ENCODE data around the gene UBE2QL1. TPM values are rescaled to one million over a fixed set of nuclear protein-coding genes. Genes with fewer than 3 reads are reported as not detected.

Gene UBE2QL1
- total RNA-seq, 1 experiment from 2014 or later = not detected

GRCh38 chr5:6494939-6495338 lies 46.3 kb downstream of the UBE2QL1 start:
- BruUV-seq (replicated peaks) = no TSS peak
- TF ChIP-seq CTCF (IDR thresholded peaks at IDR 0.05; ENCODE audit: unreplicated experiment) = no peak
- no peak overlapping the region for H3K27ac Mint-ChIP-seq (ENCODE audit: unreplicated experiment)
- no peaks in the 10 kb centered on the region for H3K9me3 Mint-ChIP-seq (ENCODE audit: low read depth, unreplicated experiment)
- no peaks in the 10 kb centered on the region for H3K4me1 Mint-ChIP-seq (ENCODE audit: low read depth, unreplicated experiment)
- CTCF ChIA-PET = no interaction called here
- no peak for DNase-seq
- H3K27me3 Mint-ChIP-seq (ENCODE audit: unreplicated experiment) = peaks cover 68% of the 10 kb centered on the region
- no peak overlapping the region for H3K4me3 Mint-ChIP-seq (ENCODE audit: low read depth, unreplicated experiment)
- intact Hi-C loops (cut with micrococcal nuclease; ENCODE audit: unreplicated experiment) = no loop called here
- H3K36me3 Mint-ChIP-seq (ENCODE audit: insufficient read depth, unreplicated experiment) = no peaks in the 10 kb centered on the region

GRCh38 chr5:6495433-6496206 lies 47.0 kb downstream of the UBE2QL1 start:
- Mint-ChIP-seq H3K27ac (ENCODE audit: unreplicated experiment) (no peak overlapping the region), H3K9me3 (ENCODE audit: low read depth, unreplicated experiment) (no peaks in the 10 kb centered on the region), H3K36me3 (ENCODE audit: insufficient read depth, unreplicated experiment) (no peaks in the 10 kb centered on the region), H3K4me3 (ENCODE audit: low read depth, unreplicated experiment) (no peak overlapping the region), H3K27me3 (ENCODE audit: unreplicated experiment) (peaks cover 72% of the 10 kb centered on the region), H3K4me1 (ENCODE audit: low read depth, unreplicated experiment) (no peaks in the 10 kb centered on the region)
- no peak for DNase-seq
- CTCF ChIA-PET = no interaction called here
- no TSS peak for BruUV-seq (replicated peaks)
- TF ChIP-seq CTCF (IDR thresholded peaks at IDR 0.05; ENCODE audit: unreplicated experiment) = no peak
- intact Hi-C loops (cut with micrococcal nuclease; ENCODE audit: unreplicated experiment) = no loop called here

DNA sequence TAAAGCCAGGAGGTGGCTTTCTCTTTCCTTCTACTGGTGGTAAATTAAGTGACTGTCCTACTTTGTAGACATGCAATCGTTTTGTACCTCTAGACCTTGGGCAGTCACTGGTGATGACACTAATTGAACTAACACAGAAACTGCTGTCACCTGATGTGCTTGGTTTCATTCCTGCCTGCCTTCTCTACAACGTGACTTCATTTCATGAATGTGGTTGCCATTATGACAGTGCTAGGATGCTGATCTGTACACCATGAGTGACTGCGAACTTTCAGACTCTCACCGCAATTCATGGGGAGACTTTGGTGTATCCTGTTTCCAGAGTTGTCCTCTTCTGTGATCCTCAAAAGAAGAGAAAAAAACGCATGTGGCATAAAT lies 47.5 kb downstream of the UBE2QL1 start:
- no TSS peak for BruUV-seq (replicated peaks)
- H3K27me3 Mint-ChIP-seq (ENCODE audit: unreplicated experiment) = peaks cover 78% of the 10 kb centered on the region
- no peak overlapping the region for H3K4me3 Mint-ChIP-seq (ENCODE audit: low read depth, unreplicated experiment)
- H3K36me3 Mint-ChIP-seq (ENCODE audit: insufficient read depth, unreplicated experiment) = no peaks in the 10 kb centered on the region
- no peak for TF ChIP-seq CTCF (IDR thresholded peaks at IDR 0.05; ENCODE audit: unreplicated experiment)
- H3K27ac Mint-ChIP-seq (ENCODE audit: unreplicated experiment) = no peak overlapping the region
- no peak for DNase-seq
- no peaks in the 10 kb centered on the region for H3K9me3 Mint-ChIP-seq (ENCODE audit: low read depth, unreplicated experiment)
- H3K4me1 Mint-ChIP-seq (ENCODE audit: low read depth, unreplicated experiment) = no peaks in the 10 kb centered on the region
- CTCF ChIA-PET = no interaction called here
- intact Hi-C loops (cut with micrococcal nuclease; ENCODE audit: unreplicated experiment) = no loop called here

- intact Hi-C loops (cut with micrococcal nuclease; ENCODE audit: unreplicated experiment) = no loop called here
- no peak for TF ChIP-seq CTCF (IDR thresholded peaks at IDR 0.05; ENCODE audit: unreplicated experiment)
- no TSS peak for BruUV-seq (replicated peaks)
- CTCF ChIA-PET = no interaction called here
- H3K9me3 Mint-ChIP-seq (ENCODE audit: low read depth, unreplicated experiment) = no peaks in the 10 kb centered on the region
- no peaks in the 10 kb centered on the region for H3K36me3 Mint-ChIP-seq (ENCODE audit: insufficient read depth, unreplicated experiment)
- H3K27me3 Mint-ChIP-seq (ENCODE audit: unreplicated experiment) = peaks cover 83% of the 10 kb centered on the region
- no peak for DNase-seq
- H3K27ac Mint-ChIP-seq (ENCODE audit: unreplicated experiment) = no peak overlapping the region
- H3K4me1 Mint-ChIP-seq (ENCODE audit: low read depth, unreplicated experiment) = no peaks in the 10 kb centered on the region
- H3K4me3 Mint-ChIP-seq (ENCODE audit: low read depth, unreplicated experiment) = no peak overlapping the region
Observed at GRCh38 chr5:6496636-6497035, 48.0 kb downstream of the UBE2QL1 start.
